ENCODE measurements around the gene MRPL3. TPM values are rescaled to one million over a fixed set of nuclear protein-coding genes. Genes with fewer than 3 reads are reported as not detected.

The MRPL3 gene
- total RNA-seq, 1 experiment from 2014 or later, result 126 TPM

GRCh38 chr3:131549340-131549739, 46.6 kb upstream of the MRPL3 start:
- no peak for DNase-seq
- Mint-ChIP-seq H3K27ac (ENCODE audit: unreplicated experiment) (no peak overlapping the region), H3K4me1 (ENCODE audit: low read depth, unreplicated experiment) (no peaks in the 10 kb centered on the region), H3K9me3 (ENCODE audit: unreplicated experiment) (no peaks in the 10 kb centered on the region), H3K36me3 (ENCODE audit: insufficient read depth, unreplicated experiment) (no peaks in the 10 kb centered on the region), H3K4me3 (ENCODE audit: unreplicated experiment) (no peak overlapping the region), H3K27me3 (ENCODE audit: insufficient read depth, unreplicated experiment) (peaks cover 13% of the 10 kb centered on the region)
- H3K4me1 ChIP-seq, result no peaks in the 10 kb centered on the region
- CTCF ChIA-PET, result no interaction called here
- H3K9me3 ChIP-seq, result no peaks in the 10 kb centered on the region
- POLR2A ChIA-PET, result no interaction called here
- no peak overlapping the region for H3K4me3 ChIP-seq (ENCODE audit: low read depth, low read length)
- H3K27me3 ChIP-seq (replicated peaks; ENCODE audit: control insufficient read depth, insufficient read depth, low read length), result no peaks in the 10 kb centered on the region
- H3K36me3 ChIP-seq (ENCODE audit: control insufficient read depth, insufficient read depth, low read length), result no peaks in the 10 kb centered on the region
- TF ChIP-seq CTCF (IDR thresholded peaks at IDR 0.05; ENCODE audit: insufficient read depth in 1 of 2, low read depth in 1 of 2, low read length in 1 of 2, severe bottlenecking in 1 of 2, unreplicated experiment in 1 of 2), result peak in 1 of 2 experiments; percentile 20
- BruUV-seq (replicated peaks), result no TSS peak
- intact Hi-C loops (cut with micrococcal nuclease; ENCODE audit: unreplicated experiment), result no loop called here

- Mint-ChIP-seq H3K36me3 (ENCODE audit: insufficient read depth, unreplicated experiment) (no peaks in the 10 kb centered on the region), H3K27me3 (ENCODE audit: insufficient read depth, unreplicated experiment) (peaks cover 9% of the 10 kb centered on the region), H3K4me1 (ENCODE audit: low read depth, unreplicated experiment) (no peaks in the 10 kb centered on the region), H3K4me3 (ENCODE audit: unreplicated experiment) (no peak overlapping the region), H3K27ac (ENCODE audit: unreplicated experiment) (no peak overlapping the region), H3K9me3 (ENCODE audit: unreplicated experiment) (no peaks in the 10 kb centered on the region)
- BruUV-seq (replicated peaks), result no TSS peak
- Histone ChIP-seq H3K27me3 (replicated peaks; ENCODE audit: control insufficient read depth, insufficient read depth, low read length) (no peaks in the 10 kb centered on the region), H3K9me3 (no peaks in the 10 kb centered on the region), H3K4me3 (ENCODE audit: low read depth, low read length) (no peak overlapping the region), H3K36me3 (ENCODE audit: control insufficient read depth, insufficient read depth, low read length) (no peaks in the 10 kb centered on the region), H3K4me1 (no peaks in the 10 kb centered on the region)
- POLR2A ChIA-PET, result no interaction called here
- TF ChIP-seq CTCF (IDR thresholded peaks at IDR 0.05; ENCODE audit: insufficient read depth in 1 of 2, low read depth in 1 of 2, low read length in 1 of 2, severe bottlenecking in 1 of 2, unreplicated experiment in 1 of 2), result no peak
- CTCF ChIA-PET, result no interaction called here
- DNase-seq, result no peak
- intact Hi-C loops (cut with micrococcal nuclease; ENCODE audit: unreplicated experiment), result no loop called here
These were observed 44.8 kb upstream of the MRPL3 start for GRCh38 chr3:131547585-131547984.

GRCh38 chr3:131546441-131546840, 43.7 kb upstream of the MRPL3 start:
- H3K36me3 Mint-ChIP-seq (ENCODE audit: insufficient read depth, unreplicated experiment), result no peaks in the 10 kb centered on the region
- ChIA-PET CTCF (no interaction called here), POLR2A (no interaction called here)
- no peak overlapping the region for H3K27ac Mint-ChIP-seq (ENCODE audit: unreplicated experiment)
- no TSS peak for BruUV-seq (replicated peaks)
- intact Hi-C loops (cut with micrococcal nuclease; ENCODE audit: unreplicated experiment), result no loop called here
- peaks cover 6% of the 10 kb centered on the region for H3K27me3 Mint-ChIP-seq (ENCODE audit: insufficient read depth, unreplicated experiment)
- no peaks in the 10 kb centered on the region for H3K4me1 Mint-ChIP-seq (ENCODE audit: low read depth, unreplicated experiment)
- H3K9me3 Mint-ChIP-seq (ENCODE audit: unreplicated experiment), result no peaks in the 10 kb centered on the region
- Histone ChIP-seq H3K4me1 (no peaks in the 10 kb centered on the region), H3K9me3 (no peaks in the 10 kb centered on the region), H3K27me3 (replicated peaks; ENCODE audit: control insufficient read depth, insufficient read depth, low read length) (no peaks in the 10 kb centered on the region), H3K36me3 (ENCODE audit: control insufficient read depth, insufficient read depth, low read length) (no peaks in the 10 kb centered on the region), H3K4me3 (ENCODE audit: low read depth, low read length) (no peak overlapping the region)
- H3K4me3 Mint-ChIP-seq (ENCODE audit: unreplicated experiment), result no peak overlapping the region
- DNase-seq, result no peak
- TF ChIP-seq CTCF (IDR thresholded peaks at IDR 0.05; ENCODE audit: insufficient read depth in 1 of 2, low read depth in 1 of 2, low read length in 1 of 2, severe bottlenecking in 1 of 2, unreplicated experiment in 1 of 2), result no peak

Measured in Caco-2 (cell line).